B cell (primary cell): Measurements from ENCODE around the gene HOXB9. TPM values are rescaled to one million over a fixed set of nuclear protein-coding genes. Genes with fewer than 3 reads are reported as not detected.

ENCODE experiments used
- ATAC-seq: fragments of 200-7000 bp; cut with Tn5 transposase; one replicate; pipeline ENCODE4 v1.10.0; 2021; ENCODE audit warnings: low read depth, mild to moderate bottlenecking, moderate number of reproducible peaks, moderate library complexity
- CTCF ChIA-PET: fragments of 350-600 bp; sonication (Branson Sonifier 250); formaldehyde crosslinking; loops from one replicate; lab custom pipeline; 2021; ENCODE audit warnings: antibody characterized with exemption, inconsistent platforms; lab: Charles Lee
- POLR2A ChIA-PET: fragments of 350-600 bp; sonication (Branson Sonifier 250); formaldehyde crosslinking; loops from one replicate; lab custom pipeline; 2021; ENCODE audit warnings: antibody characterized with exemption; lab: Charles Lee
- DNase-seq: peaks from one replicate; pipeline ENCODE4 v3.0.0; 2013
- H2AFZ ChIP-seq: 2 replicates; pipeline ENCODE4 v1.6.1; 2012; ENCODE audit warnings: mild to moderate bottlenecking, low read depth, low read length; ENCODE audit not compliant: insufficient read depth, poor library complexity, severe bottlenecking
- H3K27ac ChIP-seq, 2 donors: 1 replicate in 1 of 2; 2 replicates in 1 of 2; pipeline ENCODE4 v1.5.1; 2012 to 2013; ENCODE audit warnings: low read length in 2 of 2, mild to moderate bottlenecking in 2 of 2, moderate library complexity in 1 of 2
- H3K27me3 ChIP-seq, 4 experiments: fragments of 200-600 bp in 1 of 4; sonication (generic) in 1 of 4; replicated peaks in 1 of 4; 1 replicate in 2 of 4; 2 replicates in 2 of 4; pipeline versions ENCODE4 v1.6.1 to v1.7.0; 2013 to 2016; ENCODE audit warnings: low read length in 3 of 4, mild to moderate bottlenecking in 2 of 4, mixed read lengths in 1 of 4, moderate library complexity in 1 of 4; ENCODE audit not compliant: insufficient read depth in 4 of 4, control insufficient read depth in 3 of 4; ENCODE audit errors: control extremely low read depth in 1 of 4
- H3K36me3 ChIP-seq, 2 experiments: replicated peaks in 1 of 2; 1 replicate in 1 of 2; 2 replicates in 1 of 2; pipeline versions ENCODE4 v1.6.1 to v1.7.1; 2013; ENCODE audit warnings: low read length in 1 of 2; ENCODE audit not compliant: insufficient read depth in 2 of 2, control insufficient read depth in 1 of 2; ENCODE audit errors: control extremely low read depth in 1 of 2, extremely low read depth in 1 of 2
- H3K4me1 ChIP-seq, 2 donors: fragments of 200-600 bp in 1 of 2; sonication (generic) in 1 of 2; 1 replicate in 1 of 2; 2 replicates in 1 of 2; pipeline versions ENCODE4 v1.5.1 to v1.6.1; 2013 to 2017; ENCODE audit warnings: low read length in 2 of 2; ENCODE audit not compliant: control insufficient read depth in 2 of 2, insufficient read depth in 2 of 2
- H3K4me2 ChIP-seq: replicated peaks from 2 replicates; pipeline ENCODE3; 2012; ENCODE audit warnings: mild to moderate bottlenecking, low read depth, low read length; ENCODE audit not compliant: poor library complexity, severe bottlenecking
- H3K4me3 ChIP-seq, 5 experiments: fragments of 200-600 bp in 1 of 5; sonication (generic) in 1 of 5; 1 replicate in 3 of 5; 2 replicates in 2 of 5; pipeline versions ENCODE4 v1.5.1 to v1.7.0; 2011 to 2016; ENCODE audit warnings: low read length in 4 of 5, mild to moderate bottlenecking in 4 of 5, low read depth in 2 of 5, control low read depth in 1 of 5, moderate library complexity in 1 of 5; ENCODE audit not compliant: insufficient read depth in 1 of 5; ENCODE audit errors: control extremely low read depth in 1 of 5, extremely low read depth in 1 of 5
- H3K79me2 ChIP-seq: fragments of 200-600 bp; sonication (generic); one replicate; pipeline ENCODE4 v1.6.0; 2016; ENCODE audit warnings: low read length; ENCODE audit not compliant: control insufficient read depth, insufficient read depth
- H3K9ac ChIP-seq: fragments of 200-600 bp; sonication (generic); 2 replicates; pipeline ENCODE4 v1.6.1; 2017; ENCODE audit warnings: mild to moderate bottlenecking, low read length, moderate library complexity
- H3K9me3 ChIP-seq, 3 donors: one replicate each; pipeline versions ENCODE4 v1.6.1 to v1.7.1; 2013; ENCODE audit warnings: low read length in 2 of 3; ENCODE audit not compliant: control insufficient read depth in 2 of 3, insufficient read depth in 1 of 3; ENCODE audit errors: control extremely low read depth in 1 of 3
- H4K20me1 ChIP-seq: 2 replicates; pipeline ENCODE4 v1.6.0; 2012; ENCODE audit warnings: mild to moderate bottlenecking, low read length; ENCODE audit not compliant: insufficient read depth, control insufficient read depth, poor library complexity, severe bottlenecking
- H3K27ac Mint-ChIP-seq: one replicate; pipeline ENCODE4 v1.8.0; 2021; ENCODE audit warnings: mixed read lengths
- H3K27me3 Mint-ChIP-seq: one replicate; pipeline ENCODE4 v1.8.0; 2021; ENCODE audit warnings: mixed read lengths
- H3K4me1 Mint-ChIP-seq: one replicate; pipeline ENCODE4 v1.8.0; 2021; ENCODE audit warnings: mixed read lengths
- H3K4me3 Mint-ChIP-seq: one replicate; pipeline ENCODE4 v1.8.0; 2021; ENCODE audit warnings: mixed read lengths
- H3K9me3 Mint-ChIP-seq: one replicate; pipeline ENCODE4 v1.8.0; 2022; ENCODE audit warnings: mixed read lengths; ENCODE audit not compliant: insufficient read depth
- EZH2 ChIP-seq: IDR thresholded peaks from 2 replicates; pipeline ENCODE4 v1.6.1; 2012; ENCODE audit warnings: borderline replicate concordance, low read depth, mild to moderate bottlenecking, moderate library complexity, low read length; ENCODE audit not compliant: insufficient read depth, poor library complexity, severe bottlenecking
- WGBS: methylation state at CpG from one replicate; pipeline ENCODE4 v1.1.5; 2013; ENCODE audit warnings: missing lambda C conversion rate; ENCODE audit not compliant: insufficient coverage; 5-methylcytosine and 5-hydroxymethylcytosine counted together
- intact Hi-C: fragments of 100-400 bp; cut with micrococcal nuclease; formaldehyde crosslinking; loops from one replicate; pipeline ENCODE4 v1.10.0; 2022
- polyA plus RNA-seq: library from polyadenylated mRNA; depleted of rRNA; stranded (reverse); fragments of >200 nt; gene quantifications from 2 replicates; pipeline ENCODE4 v1.2.3, GENCODE V29; 2012
- total RNA-seq, 2 donors: library from RNA; stranded (reverse); fragments of 120-200 nt in 1 of 2; gene quantifications; 1 replicate in 1 of 2; 2 replicates in 1 of 2; pipeline versions ENCODE4 v1.2.3 to v1.2.4, GENCODE V29; 2013 to 2022
- TF ChIP-seq, protein P1 (sequence below): fragments of 200-600 bp; IDR thresholded peaks from one replicate; pipeline ENCODE4 v1.8.0; 2022; ENCODE audit warnings: antibody characterized with exemption, mild to moderate bottlenecking

Gene HOXB9
- total and polyA plus RNA-seq, 2 donors (not counting 1 experiment from before 2014, with no cell fraction given), result 0.07 TPM; not detected in 1

DNA sequence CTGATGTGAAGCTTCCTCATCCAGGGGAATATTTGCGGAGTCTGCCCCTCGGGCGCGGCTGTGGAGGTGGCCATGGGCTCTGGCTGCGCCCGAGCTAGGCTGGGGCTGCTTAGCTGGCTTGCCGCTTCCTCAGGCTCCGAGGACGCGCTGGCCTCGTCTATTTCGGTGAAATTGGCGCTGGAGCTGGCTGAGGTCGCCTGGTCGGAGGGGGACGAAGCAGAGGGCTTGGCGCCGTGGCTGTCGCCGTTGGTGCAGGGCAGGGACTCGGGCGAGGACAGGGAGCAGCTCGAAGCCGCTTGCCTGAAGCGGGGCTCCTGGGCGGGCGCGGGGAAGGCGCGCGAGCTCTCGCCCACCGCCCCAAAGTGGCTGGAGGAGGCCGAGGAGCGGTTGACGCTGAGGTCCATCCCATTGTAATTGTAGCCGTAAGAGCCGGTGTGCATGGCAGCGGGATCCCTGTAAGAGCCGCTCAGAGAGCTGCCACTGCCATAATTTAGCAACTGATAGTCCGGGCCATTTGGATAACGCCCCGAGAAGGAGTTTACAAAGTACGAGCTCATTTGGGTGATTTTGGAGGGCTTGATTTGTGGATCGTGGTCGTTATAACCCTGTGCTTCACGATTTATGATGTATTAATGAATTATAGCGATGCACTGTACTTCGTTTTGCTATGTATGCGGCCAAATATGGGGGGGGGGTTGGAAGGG, 32.9 kb downstream of the HOXB9 start, which contains the start of gene HOXB5:
TSS of gene HOXB5 (minus strand) at position 654 of the 704 bp plus-strand sequence. CDS start at position 557, 97 bp downstream.
- peak within 1 kb of the TSS; percentile 51 for H3K27ac Mint-ChIP-seq
- peaks cover 59 to 67% of the 10 kb centered on the region in 2 donors for H3K4me1 ChIP-seq
- H3K9me3 Mint-ChIP-seq, result no peaks in the 10 kb centered on the region
- TF ChIP-seq, protein P1, sequence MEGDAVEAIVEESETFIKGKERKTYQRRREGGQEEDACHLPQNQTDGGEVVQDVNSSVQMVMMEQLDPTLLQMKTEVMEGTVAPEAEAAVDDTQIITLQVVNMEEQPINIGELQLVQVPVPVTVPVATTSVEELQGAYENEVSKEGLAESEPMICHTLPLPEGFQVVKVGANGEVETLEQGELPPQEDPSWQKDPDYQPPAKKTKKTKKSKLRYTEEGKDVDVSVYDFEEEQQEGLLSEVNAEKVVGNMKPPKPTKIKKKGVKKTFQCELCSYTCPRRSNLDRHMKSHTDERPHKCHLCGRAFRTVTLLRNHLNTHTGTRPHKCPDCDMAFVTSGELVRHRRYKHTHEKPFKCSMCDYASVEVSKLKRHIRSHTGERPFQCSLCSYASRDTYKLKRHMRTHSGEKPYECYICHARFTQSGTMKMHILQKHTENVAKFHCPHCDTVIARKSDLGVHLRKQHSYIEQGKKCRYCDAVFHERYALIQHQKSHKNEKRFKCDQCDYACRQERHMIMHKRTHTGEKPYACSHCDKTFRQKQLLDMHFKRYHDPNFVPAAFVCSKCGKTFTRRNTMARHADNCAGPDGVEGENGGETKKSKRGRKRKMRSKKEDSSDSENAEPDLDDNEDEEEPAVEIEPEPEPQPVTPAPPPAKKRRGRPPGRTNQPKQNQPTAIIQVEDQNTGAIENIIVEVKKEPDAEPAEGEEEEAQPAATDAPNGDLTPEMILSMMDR, result no peak
- TF ChIP-seq EZH2, result peak; percentile 83
- DNase-seq, result peak; percentile 65
- H4K20me1 ChIP-seq, result peaks cover 8% of the 10 kb centered on the region
- H3K4me3 Mint-ChIP-seq, result peak within 1 kb of the TSS; percentile 83
- intact Hi-C loops, result loop anchor here (1.0 to 2.0 kb wide), 3 partner anchors 14 to 285 kb away; partner anchors contain the start of gene HOXB4
- peak within 1 kb of the TSS in 4 of 5 experiments; percentile 11 to 44 (median 30) for H3K4me3 ChIP-seq
- peaks cover 0 to 21% (median 0%) of the 10 kb centered on the region in 3 donors for H3K9me3 ChIP-seq
- H3K9ac ChIP-seq, result peak within 1 kb of the TSS; percentile 50
- H3K4me2 ChIP-seq, result peak within 1 kb of the TSS; percentile 80
- H3K27me3 ChIP-seq, result peaks cover 0 to 99% (median 80%) of the 10 kb centered on the region in 4 experiments
- no peak for ATAC-seq
- H3K4me1 Mint-ChIP-seq, result peaks cover 51% of the 10 kb centered on the region
- ChIA-PET POLR2A (interaction anchor here (0.5 to 1.6 kb wide), 4 partner anchors 20 to 275 kb away, joined by 3 to 4 read pairs (median 4); no protein-coding TSS in a partner anchor), CTCF (interaction anchor here (0.7 to 5.6 kb wide), 29 partner anchors 14 to 568 kb away, joined by 3 to 68 read pairs (median 4); partner anchors contain the start of gene PRAC2)
- no peaks in the 10 kb centered on the region for H3K36me3 ChIP-seq
- peaks cover 90% of the 10 kb centered on the region for H3K27me3 Mint-ChIP-seq
- H3K79me2 ChIP-seq, result no peaks in the 10 kb centered on the region
- WGBS, result 2% methylated on average over 44 of the region's 50 CpGs
- H2AFZ ChIP-seq, result peak within 1 kb of the TSS; percentile 50
- no peak within 1 kb of the TSS for H3K27ac ChIP-seq
